HFF-Myc (cell line): ENCODE data around the gene FRK.

Experiments
- DNase-seq: peaks from one replicate; pipeline ENCODE4 v3.0.0-alpha.2; 2011; ENCODE audit warnings: low read depth; ENCODE audit errors: extremely low read depth
- H3K4me3 ChIP-seq: replicated peaks from 2 replicates; pipeline ENCODE4 v1.5.1; 2011; ENCODE audit warnings: low read depth, mild to moderate bottlenecking, control low read depth, low read length
- CTCF ChIP-seq: IDR thresholded peaks from 2 replicates; pipeline ENCODE4 v1.5.1; 2012; ENCODE audit warnings: mild to moderate bottlenecking, low read depth, low read length, control low read depth; ENCODE audit errors: missing control alignments

FRK gene

GRCh38 chr6:116078522-116078921 is 17.8 kb upstream of the FRK start:
- no peak overlapping the region for H3K4me3 ChIP-seq
- no peak for TF ChIP-seq CTCF
- DNase-seq = no peak

GRCh38 chr6:116074732-116075390 is 14.2 kb upstream of the FRK start:
- no peak for TF ChIP-seq CTCF
- no peak for DNase-seq
- H3K4me3 ChIP-seq = no peak overlapping the region

GRCh38 chr6:116073765-116074440 is 13.2 kb upstream of the FRK start:
- TF ChIP-seq CTCF = no peak
- peak; percentile 33 for DNase-seq
- H3K4me3 ChIP-seq = no peak overlapping the region

- TF ChIP-seq CTCF = no peak
- H3K4me3 ChIP-seq = no peak overlapping the region
- DNase-seq = no peak
These were observed 11.7 kb upstream of the FRK start for GRCh38 chr6:116072368-116072767.

GRCh38 chr6:116070616-116071389 is 10.1 kb upstream of the FRK start:
- DNase-seq = no peak
- TF ChIP-seq CTCF = no peak
- no peak overlapping the region for H3K4me3 ChIP-seq

- no peak for TF ChIP-seq CTCF
- H3K4me3 ChIP-seq = no peak overlapping the region
- DNase-seq = no peak
These were observed 9.4 kb upstream of the FRK start for GRCh38 chr6:116070101-116070500.
